Ishikawa (cell line): ENCODE measurements around the gene SLC4A9.
A peak's percentile ranks its signal among the peaks of the same experiment; 100 is the strongest.

ENCODE experiments used
- CEBPB ChIP-seq: IDR thresholded peaks from 2 replicates; pipeline ENCODE4 v1.6.1; 2012
- CREB1 ChIP-seq: IDR thresholded peaks from 2 replicates; pipeline ENCODE4 v1.6.1; 2012; ENCODE audit warnings: low read depth
- EGR1 ChIP-seq: IDR thresholded peaks from 2 replicates; pipeline ENCODE4 v1.6.1; 2012
- EP300 ChIP-seq: IDR thresholded peaks from 2 replicates; pipeline ENCODE4 v1.6.1; 2012; ENCODE audit warnings: borderline replicate concordance
- FOXM1 ChIP-seq: IDR thresholded peaks from 2 replicates; pipeline ENCODE4 v1.6.1; 2012; ENCODE audit warnings: low read depth, borderline replicate concordance
- MAX ChIP-seq: IDR thresholded peaks from 2 replicates; pipeline ENCODE4 v1.6.1; 2012
- NFIC ChIP-seq: IDR thresholded peaks from 2 replicates; pipeline ENCODE4 v1.6.1; 2012
- RAD21 ChIP-seq: IDR thresholded peaks from 2 replicates; pipeline ENCODE4 v1.6.1; 2012; ENCODE audit warnings: low read depth
- REST ChIP-seq: IDR thresholded peaks from 2 replicates; pipeline ENCODE4 v1.6.1; 2012; ENCODE audit warnings: low read depth, mild to moderate bottlenecking
- TAF1 ChIP-seq: IDR thresholded peaks from 2 replicates; pipeline ENCODE4 v1.6.1; 2012; ENCODE audit warnings: low read depth, mild to moderate bottlenecking
- TCF12 ChIP-seq: IDR thresholded peaks from 2 replicates; pipeline ENCODE4 v1.6.1; 2012; ENCODE audit warnings: low read depth
- TEAD4 ChIP-seq: IDR thresholded peaks from 2 replicates; pipeline ENCODE4 v1.6.1; 2012
- USF1 ChIP-seq: IDR thresholded peaks from 2 replicates; pipeline ENCODE4 v1.6.1; 2012
- YY1 ChIP-seq: IDR thresholded peaks from 2 replicates; pipeline ENCODE4 v1.6.1; 2012; ENCODE audit warnings: low read depth
- ZBTB7A ChIP-seq: IDR thresholded peaks from 2 replicates; pipeline ENCODE4 v1.6.1; 2012; ENCODE audit warnings: low read depth

Gene SLC4A9

GRCh38 chr5:140360101-140360500 is at the start of gene SLC4A9:
TSS of gene SLC4A9 (plus strand) at chr5:140360194. CDS start at chr5:140360237, 43 bp downstream.
- TF ChIP-seq NFIC (no peak), REST (peak; percentile 28; the same call in 1 of the 2 replicates), MAX (no peak)

DNA sequence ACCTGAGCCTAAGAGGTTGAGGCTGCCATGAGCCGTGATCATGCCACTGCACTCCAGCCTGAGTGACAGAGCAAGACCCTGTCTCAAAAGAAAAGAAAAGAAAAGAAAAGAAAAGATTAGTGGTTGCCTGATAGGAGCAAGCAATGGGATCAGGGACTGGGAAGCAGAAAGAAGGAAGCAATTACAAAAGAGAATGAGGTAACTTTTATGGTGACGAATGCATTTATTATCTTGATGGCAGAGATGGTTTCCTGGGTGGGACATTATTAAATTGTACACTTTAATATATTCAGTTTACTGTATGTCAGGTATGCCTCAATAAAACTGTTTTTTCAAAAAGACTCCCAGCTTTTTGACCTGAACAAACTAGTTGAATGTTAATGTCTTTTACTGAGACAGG is 49.6 kb upstream of the SLC4A9 start:
- TF ChIP-seq TEAD4 = no peak
- no peak for TF ChIP-seq ZBTB7A
- TF ChIP-seq EP300 = no peak
- TF ChIP-seq RAD21 = no peak
- no peak for TF ChIP-seq NFIC
- TF ChIP-seq REST = no peak
- TF ChIP-seq MAX = no peak

- TF ChIP-seq EGR1 (no peak), TEAD4 (no peak), NFIC (no peak), USF1 (no peak), MAX (no peak), CREB1 (no peak), REST (no peak), TCF12 (no peak), ZBTB7A (no peak)
Observed at GRCh38 chr5:140311011-140311467, 49.0 kb upstream of the SLC4A9 start.

DNA sequence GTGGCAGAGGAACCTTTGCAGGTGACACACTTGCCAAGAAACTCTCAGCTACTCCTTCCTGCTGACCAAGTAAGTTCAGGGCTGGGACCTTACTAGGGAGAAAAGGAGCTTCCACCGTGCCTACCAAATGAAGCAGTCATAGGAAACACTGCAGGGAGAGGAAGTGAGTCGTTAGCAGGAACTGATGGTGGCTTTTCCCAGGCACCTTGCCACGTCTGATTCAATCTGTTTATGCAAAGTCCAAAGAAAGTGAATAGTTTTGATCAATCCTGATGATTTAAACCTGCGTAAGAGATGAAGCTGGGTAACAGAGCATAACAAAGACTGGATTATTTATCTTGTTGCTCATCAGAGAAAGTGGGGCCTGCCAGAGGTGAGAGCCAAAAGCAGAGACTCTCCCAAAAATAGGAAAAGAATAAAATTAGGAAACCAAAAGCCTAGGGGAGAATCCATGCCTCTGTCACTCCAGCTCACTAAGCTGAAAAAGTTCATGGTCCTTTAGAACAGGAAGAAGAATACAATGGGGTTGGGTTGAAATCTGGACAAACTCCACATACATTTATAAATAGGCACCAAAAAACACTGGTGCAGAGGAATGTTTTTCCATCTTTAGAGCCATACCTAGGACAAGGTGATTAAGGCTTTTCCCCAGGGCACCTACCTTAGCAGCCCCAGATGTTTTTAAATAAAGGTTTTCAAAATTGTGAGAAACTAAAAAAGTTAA is 47.8 kb upstream of the SLC4A9 start:
- no peak for TF ChIP-seq USF1
- no peak for TF ChIP-seq REST
- no peak for TF ChIP-seq CREB1
- no peak for TF ChIP-seq EP300
- TF ChIP-seq CEBPB = no peak
- TF ChIP-seq ZBTB7A = no peak
- no peak for TF ChIP-seq RAD21
- no peak for TF ChIP-seq TAF1
- no peak for TF ChIP-seq TEAD4
- no peak for TF ChIP-seq FOXM1
- TF ChIP-seq NFIC = no peak
- no peak for TF ChIP-seq TCF12
- TF ChIP-seq EGR1 = no peak
- no peak for TF ChIP-seq MAX
- no peak for TF ChIP-seq YY1
